Neuronal stem cell (in vitro differentiated cells): ENCODE data around the gene SORCS3.

Experiments used
- DNase-seq: peaks from one replicate; pipeline ENCODE4 v3.0.0-alpha.2; 2013; ENCODE audit warnings: low spot score
- H2AFZ ChIP-seq: one replicate; pipeline ENCODE4 v1.6.1; 2013; ENCODE audit warnings: mild to moderate bottlenecking, low read length, inconsistent platforms
- H2AK5ac ChIP-seq: 2 replicates; pipeline ENCODE4 v1.6.1; 2013; ENCODE audit warnings: low read depth, mild to moderate bottlenecking, inconsistent platforms, low read length, moderate library complexity, mixed read lengths
- H2BK120ac ChIP-seq: 2 replicates; pipeline ENCODE4 v1.6.1; 2013; ENCODE audit warnings: low read depth, mild to moderate bottlenecking, inconsistent platforms, low read length, moderate library complexity, mixed read lengths
- H2BK12ac ChIP-seq: one replicate; pipeline ENCODE4 v1.6.1; 2013; ENCODE audit warnings: low read length, inconsistent platforms
- H2BK15ac ChIP-seq: 2 replicates; pipeline ENCODE4 v1.6.1; 2013; ENCODE audit warnings: mild to moderate bottlenecking, low read length, inconsistent platforms, mixed read lengths
- H2BK5ac ChIP-seq: one replicate; pipeline ENCODE4 v1.6.1; 2013; ENCODE audit warnings: inconsistent platforms, mild to moderate bottlenecking, low read length, moderate library complexity
- H3K14ac ChIP-seq: one replicate; pipeline ENCODE4 v1.6.1; 2013; ENCODE audit warnings: low read length, inconsistent platforms
- H3K18ac ChIP-seq: 2 replicates; pipeline ENCODE4 v1.6.1; 2013; ENCODE audit warnings: low read length, inconsistent platforms
- H3K23ac ChIP-seq: 2 replicates; pipeline ENCODE4 v1.6.1; 2013; ENCODE audit warnings: low read depth, mild to moderate bottlenecking, mixed read lengths, low read length, inconsistent platforms; ENCODE audit not compliant: poor library complexity
- H3K27ac ChIP-seq: replicated peaks from 3 replicates; pipeline ENCODE4 v1.5.1; 2013; ENCODE audit warnings: low read length, inconsistent platforms
- H3K27me3 ChIP-seq, 3 experiments: 2 replicates each; pipeline ENCODE4 v1.6.1; 2013; ENCODE audit warnings: low read length in 3 of 3, mild to moderate bottlenecking in 2 of 3, inconsistent platforms in 1 of 3, low read depth in 1 of 3, mixed read lengths in 1 of 3, moderate library complexity in 1 of 3; ENCODE audit not compliant: control insufficient read depth in 3 of 3, insufficient read depth in 3 of 3
- H3K36me3 ChIP-seq, 2 donors: replicated peaks in 1 of 2; 2 replicates each; pipeline ENCODE4 v1.6.1; 2013; ENCODE audit warnings: low read length in 2 of 2; ENCODE audit not compliant: control insufficient read depth in 2 of 2, insufficient read depth in 2 of 2
- H3K4ac ChIP-seq: 2 replicates; pipeline ENCODE4 v1.6.1; 2013; ENCODE audit warnings: inconsistent platforms, mild to moderate bottlenecking, low read length, moderate library complexity
- H3K4me1 ChIP-seq, 2 donors: 1 replicate in 1 of 2; 2 replicates in 1 of 2; pipeline ENCODE4 v1.6.1; 2013; ENCODE audit warnings: low read length in 2 of 2, low read depth in 1 of 2; ENCODE audit not compliant: control insufficient read depth in 2 of 2, insufficient read depth in 1 of 2
- H3K4me2 ChIP-seq: one replicate; pipeline ENCODE4 v1.6.1; 2013; ENCODE audit warnings: mild to moderate bottlenecking, low read length, inconsistent platforms; ENCODE audit not compliant: insufficient read depth, poor library complexity, severe bottlenecking
- H3K4me3 ChIP-seq, 2 donors: 2 replicates each; pipeline ENCODE4 v1.5.1; 2013; ENCODE audit warnings: low read length in 2 of 2, mild to moderate bottlenecking in 2 of 2, inconsistent platforms in 1 of 2, moderate library complexity in 1 of 2
- H3K79me1 ChIP-seq: one replicate; pipeline ENCODE4 v1.6.1; 2013; ENCODE audit warnings: low read depth, mild to moderate bottlenecking, inconsistent platforms, low read length, moderate library complexity
- H3K9ac ChIP-seq: one replicate; pipeline ENCODE4 v1.6.1; 2013; ENCODE audit warnings: mild to moderate bottlenecking, low read depth, low read length, inconsistent platforms; ENCODE audit not compliant: poor library complexity
- H3K9me3 ChIP-seq, 2 donors: replicated peaks in 1 of 2; 2 replicates each; pipeline versions ENCODE3 to v1.6.1; 2013; ENCODE audit warnings: low read length in 2 of 2, mild to moderate bottlenecking in 2 of 2, inconsistent platforms in 1 of 2, low read depth in 1 of 2, mixed read lengths in 1 of 2, moderate library complexity in 1 of 2; ENCODE audit not compliant: control insufficient read depth in 2 of 2, insufficient read depth in 1 of 2
- H4K8ac ChIP-seq: one replicate; pipeline ENCODE4 v1.6.1; 2013; ENCODE audit warnings: low read depth, mild to moderate bottlenecking, inconsistent platforms, low read length, moderate library complexity
- H4K91ac ChIP-seq: one replicate; pipeline ENCODE4 v1.6.1; 2013; ENCODE audit warnings: low read length, low read depth, mild to moderate bottlenecking, inconsistent platforms; ENCODE audit not compliant: poor library complexity
- WGBS, 2 donors: extraction: QIAGEN DNeasy Blood & Tissue Kit; methylation state at CpG; one replicate each; pipeline ENCODE4 v1.1.7; 2013; ENCODE audit warnings: missing lambda C conversion rate in 2 of 2, mixed read lengths in 1 of 2; ENCODE audit not compliant: insufficient read length in 2 of 2, insufficient replicate concordance in 1 of 2; ENCODE audit errors: extremely low coverage in 2 of 2; 5-methylcytosine and 5-hydroxymethylcytosine counted together

Gene SORCS3

DNA sequence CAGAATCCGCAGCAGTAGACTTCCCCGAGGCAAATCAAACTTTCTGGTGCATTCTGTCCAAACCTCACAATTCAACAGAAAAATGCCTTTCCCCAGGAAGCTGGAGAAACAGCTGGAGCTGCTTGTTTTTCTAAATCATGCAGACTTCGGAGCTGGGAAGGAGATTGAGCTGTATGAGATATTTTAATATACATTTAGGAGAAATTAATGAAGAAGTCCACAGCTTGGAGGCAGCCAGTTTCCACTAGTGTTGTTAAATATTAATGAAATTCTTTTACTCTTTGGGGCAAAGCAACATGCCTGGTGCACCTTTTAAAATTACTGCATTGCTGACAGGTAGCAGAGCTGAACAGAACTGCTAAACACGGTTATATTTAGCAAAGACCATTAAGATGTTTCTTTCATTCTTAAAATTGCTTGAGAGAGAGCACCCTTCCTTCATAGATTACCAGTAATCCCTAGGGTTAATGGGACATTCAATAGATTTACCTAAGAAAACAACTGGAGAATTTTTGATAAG is 566.4 kb downstream of the SORCS3 start:
- H3K4me2 ChIP-seq: no peak overlapping the region
- H3K4me1 ChIP-seq: no peaks in the 10 kb centered on the region
- no peak overlapping the region for H3K27ac ChIP-seq
- no peak overlapping the region for H3K18ac ChIP-seq
- no peak overlapping the region for H2AK5ac ChIP-seq
- no CpG with 5 or more reads among the region's 4 CpGs for WGBS, 2 donors
- no peak overlapping the region for H4K8ac ChIP-seq
- no peak overlapping the region for H2BK5ac ChIP-seq
- no peak overlapping the region for H3K9ac ChIP-seq
- H2AFZ ChIP-seq: no peak overlapping the region
- H3K27me3 ChIP-seq: no peaks in the 10 kb centered on the region
- H2BK120ac ChIP-seq: no peak overlapping the region
- no peak overlapping the region for H3K23ac ChIP-seq
- no peak overlapping the region for H3K4ac ChIP-seq
- no peaks in the 10 kb centered on the region for H3K9me3 ChIP-seq
- DNase-seq: no peak
- no peak overlapping the region for H4K91ac ChIP-seq
- no peak overlapping the region for H3K14ac ChIP-seq
- H3K36me3 ChIP-seq: no peaks in the 10 kb centered on the region
- no peaks in the 10 kb centered on the region for H3K79me1 ChIP-seq
- H3K4me3 ChIP-seq: no peak overlapping the region
- H2BK15ac ChIP-seq: no peak overlapping the region
- no peak overlapping the region for H2BK12ac ChIP-seq

DNA sequence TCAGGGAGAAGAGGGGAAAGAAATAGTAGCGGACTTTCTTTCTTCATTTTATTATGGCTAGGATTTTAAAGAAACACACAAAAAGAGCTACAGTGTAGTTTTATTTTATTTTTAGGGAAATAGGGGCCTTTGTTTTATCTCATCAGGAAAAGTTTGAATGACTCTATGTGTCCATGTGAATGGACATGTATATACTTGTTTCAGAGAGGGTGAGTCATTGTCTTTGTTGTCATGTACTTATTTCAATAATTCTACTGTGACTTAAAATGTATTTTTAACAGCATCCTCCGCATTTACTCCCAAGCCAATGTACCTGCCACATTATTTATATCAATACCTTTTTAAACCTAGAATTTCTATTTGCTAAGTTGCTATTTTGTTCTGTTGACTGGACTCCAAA is 569.5 kb downstream of the SORCS3 start:
- Histone ChIP-seq H3K36me3 (no peaks in the 10 kb centered on the region), H3K23ac (no peak overlapping the region), H2AFZ (no peak overlapping the region), H3K27ac (no peak overlapping the region), H3K4me2 (no peak overlapping the region), H3K9ac (no peak overlapping the region), H3K9me3 (no peaks in the 10 kb centered on the region), H2BK15ac (no peak overlapping the region), H2BK5ac (no peak overlapping the region), H3K4me3 (no peak overlapping the region), H2BK12ac (no peak overlapping the region), H3K4ac (no peak overlapping the region), H2AK5ac (no peak overlapping the region), H3K18ac (no peak overlapping the region), H4K8ac (no peak overlapping the region), H3K14ac (no peak overlapping the region), H3K27me3 (no peaks in the 10 kb centered on the region), H4K91ac (no peak overlapping the region), H2BK120ac (no peak overlapping the region), H3K4me1 (no peaks in the 10 kb centered on the region), H3K79me1 (no peaks in the 10 kb centered on the region)
- DNase-seq: no peak
- no CpG with 5 or more reads among the region's 2 CpGs for WGBS, 2 donors

DNA sequence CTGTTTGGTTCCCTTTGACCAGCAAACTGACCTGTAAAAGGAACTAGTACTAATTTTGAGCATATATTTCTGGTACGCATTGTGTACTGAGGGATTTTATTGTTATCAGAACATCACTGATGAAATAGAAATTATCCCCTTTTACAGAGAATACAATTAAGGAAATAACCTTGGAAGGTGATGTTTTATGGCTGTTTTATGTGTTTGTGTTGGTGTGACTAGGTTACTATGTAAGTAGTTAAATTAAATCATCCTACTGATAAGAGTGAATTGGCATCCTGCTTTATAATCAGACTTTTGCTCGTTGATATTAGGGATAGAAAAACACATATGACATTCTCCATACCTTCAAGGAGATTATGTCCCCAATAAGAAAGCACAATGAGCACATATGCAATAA is 596.6 kb downstream of the SORCS3 start:
- Histone ChIP-seq H2BK12ac (no peak overlapping the region), H2AK5ac (no peak overlapping the region), H3K4ac (no peak overlapping the region), H4K91ac (no peak overlapping the region), H3K9ac (no peak overlapping the region), H3K27me3 (peaks cover 0 to 3% (median 2%) of the 10 kb centered on the region in 3 experiments), H4K8ac (no peak overlapping the region), H3K9me3 (no peaks in the 10 kb centered on the region), H3K36me3 (no peaks in the 10 kb centered on the region), H3K4me1 (peaks cover 0 to 6% of the 10 kb centered on the region in 2 donors), H3K4me2 (no peak overlapping the region), H3K23ac (no peak overlapping the region), H3K18ac (no peak overlapping the region), H3K14ac (no peak overlapping the region), H2BK15ac (no peak overlapping the region), H2AFZ (no peak overlapping the region), H3K79me1 (no peaks in the 10 kb centered on the region), H2BK5ac (no peak overlapping the region), H3K4me3 (no peak overlapping the region), H2BK120ac (no peak overlapping the region), H3K27ac (no peak overlapping the region)
- DNase-seq: no peak
- WGBS, 2 donors: no CpG with 5 or more reads among the region's 2 CpGs

DNA sequence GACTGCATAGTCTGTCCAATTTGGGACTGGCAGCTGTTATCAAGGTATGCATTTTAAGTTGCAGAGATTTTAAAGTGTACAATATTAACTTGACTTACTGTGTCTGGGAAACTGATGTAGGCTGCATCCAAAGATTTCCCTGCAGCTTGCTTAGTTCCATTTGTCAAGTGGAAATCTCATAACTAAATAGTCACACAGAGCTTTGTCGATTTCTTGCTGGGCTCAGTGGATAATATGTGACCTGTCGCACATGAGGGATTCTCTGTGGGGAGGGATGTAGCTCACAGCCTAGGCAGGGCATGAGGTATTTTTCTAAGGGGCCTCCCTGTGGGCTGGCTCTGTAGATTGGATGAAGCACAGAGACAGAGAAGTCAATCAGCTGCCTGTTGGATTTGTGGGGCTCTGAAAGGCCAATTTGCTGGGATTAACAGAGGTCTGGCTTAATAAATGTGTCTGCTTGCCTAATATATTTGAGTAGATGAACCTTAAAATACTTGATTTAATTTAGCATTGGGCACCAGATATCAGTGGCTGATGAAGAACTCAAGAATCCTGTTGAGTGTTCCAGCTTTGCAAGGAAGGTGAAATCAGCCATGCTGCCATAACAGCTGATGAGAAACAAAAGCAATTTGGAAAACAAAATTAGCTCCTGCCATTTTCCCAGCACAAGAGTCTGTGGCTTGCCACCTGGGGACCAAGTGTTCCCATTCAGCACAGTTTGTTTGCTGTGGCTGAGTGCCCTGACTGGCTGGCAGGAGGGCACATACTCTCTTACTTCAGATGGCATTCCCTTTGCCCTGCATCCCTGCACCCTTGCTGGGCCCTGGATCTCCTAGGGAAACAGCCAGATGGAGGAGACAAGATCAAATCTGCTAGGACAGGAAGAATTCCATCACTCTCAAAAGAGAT is 598.5 kb downstream of the SORCS3 start:
- H3K27me3 ChIP-seq: peaks cover 0 to 3% (median 2%) of the 10 kb centered on the region in 3 experiments
- H3K9ac ChIP-seq: peak overlapping the region; percentile 60
- H3K4me2 ChIP-seq: no peak overlapping the region
- no peak overlapping the region for H3K27ac ChIP-seq
- WGBS, 2 donors: no CpG with 5 or more reads among the region's 2 CpGs
- peak overlapping the region; percentile 52 for H3K18ac ChIP-seq
- no peak overlapping the region for H3K4ac ChIP-seq
- peaks cover 0 to 6% of the 10 kb centered on the region in 2 donors for H3K4me1 ChIP-seq
- H3K4me3 ChIP-seq: no peak overlapping the region
- no peak overlapping the region for H4K91ac ChIP-seq
- no peak overlapping the region for H2BK15ac ChIP-seq
- no peaks in the 10 kb centered on the region for H3K36me3 ChIP-seq
- no peak overlapping the region for H2BK5ac ChIP-seq
- no peak overlapping the region for H3K14ac ChIP-seq
- no peak overlapping the region for H2BK120ac ChIP-seq
- no peak for DNase-seq
- no peak overlapping the region for H4K8ac ChIP-seq
- no peaks in the 10 kb centered on the region for H3K79me1 ChIP-seq
- H3K23ac ChIP-seq: no peak overlapping the region
- H3K9me3 ChIP-seq: no peaks in the 10 kb centered on the region
- no peak overlapping the region for H2AFZ ChIP-seq
- no peak overlapping the region for H2AK5ac ChIP-seq
- H2BK12ac ChIP-seq: no peak overlapping the region
